ENCODE data around the gene CARNS1.

Gene CARNS1

DNA sequence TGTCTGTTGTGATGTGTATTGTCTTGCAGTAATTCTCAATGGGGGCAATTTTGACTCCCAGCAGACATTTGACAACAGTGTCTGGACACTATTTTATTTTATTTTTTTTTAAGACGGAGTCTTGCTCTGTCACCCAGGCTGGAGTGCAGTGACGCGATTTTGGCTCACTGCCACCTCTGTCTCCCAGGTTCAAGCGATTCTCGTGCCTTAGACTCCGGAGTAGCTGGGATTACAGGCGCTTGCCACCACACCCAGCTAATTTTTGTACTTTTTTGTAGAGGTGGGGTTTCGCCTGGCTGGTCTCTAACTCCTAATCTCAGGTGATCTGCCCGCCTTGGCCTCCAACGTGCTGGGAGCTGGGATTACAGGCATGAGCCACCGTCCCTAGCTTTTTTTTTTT, 14.2 kb downstream of the CARNS1 start:
- DNase-seq, result no peak

DNA sequence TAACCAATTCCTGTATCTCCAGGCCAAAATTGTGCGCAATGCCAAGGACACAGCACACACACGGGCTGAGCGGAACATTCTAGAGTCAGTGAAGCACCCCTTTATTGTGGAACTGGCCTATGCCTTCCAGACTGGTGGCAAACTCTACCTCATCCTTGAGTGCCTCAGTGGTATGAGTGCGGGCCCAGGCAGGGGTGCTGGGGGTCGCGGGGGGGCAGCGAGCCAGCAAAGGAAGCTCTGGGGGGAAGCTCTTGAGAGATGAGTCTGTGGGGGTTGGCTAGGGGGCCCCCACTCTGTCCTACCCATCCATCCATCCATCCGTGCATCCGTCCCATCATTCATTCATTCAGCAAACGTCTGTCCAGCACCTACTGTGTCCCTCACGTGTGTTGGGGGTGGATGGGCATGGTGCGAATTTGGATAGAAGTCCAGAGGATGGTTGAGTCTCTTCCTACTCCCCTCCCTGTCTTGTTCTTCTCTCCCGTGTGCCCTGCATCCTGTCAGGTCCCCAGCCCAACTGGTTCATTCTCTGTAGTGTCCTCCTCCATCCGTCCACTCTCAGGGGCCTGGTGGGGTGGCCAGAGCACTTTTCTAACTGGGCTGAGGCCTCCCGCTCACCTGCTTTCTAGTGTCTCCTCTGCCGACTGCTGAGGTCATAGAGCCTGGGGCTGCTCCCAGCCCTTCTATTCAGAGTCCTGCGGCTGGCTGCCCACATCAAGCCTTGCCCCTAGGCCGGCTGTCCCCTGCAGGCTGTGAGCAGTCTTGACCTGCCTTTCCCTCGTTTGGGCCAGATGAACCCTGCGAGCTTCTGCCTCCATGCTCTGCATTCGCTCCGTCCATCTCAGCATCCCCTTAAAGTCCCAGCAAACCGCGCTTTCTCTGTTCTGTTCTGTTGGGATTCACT, 16.1 kb downstream of the CARNS1 start:
- DNase-seq, result no peak

DNA sequence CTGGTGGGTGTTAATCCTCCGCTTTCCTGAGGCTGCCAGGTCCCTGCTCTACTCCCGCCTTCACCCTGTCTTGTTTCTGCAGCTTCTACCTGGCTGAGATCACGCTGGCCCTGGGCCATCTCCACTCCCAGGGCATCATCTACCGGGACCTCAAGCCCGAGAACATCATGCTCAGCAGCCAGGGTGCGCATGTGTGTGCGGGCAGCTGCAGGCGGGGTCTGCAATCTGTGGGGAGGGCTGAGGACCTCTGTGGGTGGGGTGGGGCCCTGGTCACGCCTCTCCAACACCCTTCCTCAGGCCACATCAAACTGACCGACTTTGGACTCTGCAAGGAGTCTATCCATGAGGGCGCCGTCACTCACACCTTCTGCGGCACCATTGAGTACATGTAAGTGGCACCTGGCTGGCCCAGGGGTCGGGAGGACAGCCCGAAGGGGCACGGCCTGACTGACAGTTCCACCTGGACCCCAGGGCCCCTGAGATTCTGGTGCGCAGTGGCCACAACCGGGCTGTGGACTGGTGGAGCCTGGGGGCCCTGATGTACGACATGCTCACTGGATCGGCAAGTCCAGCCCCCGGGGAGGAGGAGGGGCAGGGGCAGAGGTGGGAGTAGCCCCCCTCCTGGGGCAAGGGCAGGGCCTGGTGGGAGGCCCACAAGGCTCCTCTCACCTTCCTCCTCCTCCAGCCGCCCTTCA, 17.3 kb downstream of the CARNS1 start:
- peak in 1 of 2 experiments; percentile 25 for DNase-seq

DNA sequence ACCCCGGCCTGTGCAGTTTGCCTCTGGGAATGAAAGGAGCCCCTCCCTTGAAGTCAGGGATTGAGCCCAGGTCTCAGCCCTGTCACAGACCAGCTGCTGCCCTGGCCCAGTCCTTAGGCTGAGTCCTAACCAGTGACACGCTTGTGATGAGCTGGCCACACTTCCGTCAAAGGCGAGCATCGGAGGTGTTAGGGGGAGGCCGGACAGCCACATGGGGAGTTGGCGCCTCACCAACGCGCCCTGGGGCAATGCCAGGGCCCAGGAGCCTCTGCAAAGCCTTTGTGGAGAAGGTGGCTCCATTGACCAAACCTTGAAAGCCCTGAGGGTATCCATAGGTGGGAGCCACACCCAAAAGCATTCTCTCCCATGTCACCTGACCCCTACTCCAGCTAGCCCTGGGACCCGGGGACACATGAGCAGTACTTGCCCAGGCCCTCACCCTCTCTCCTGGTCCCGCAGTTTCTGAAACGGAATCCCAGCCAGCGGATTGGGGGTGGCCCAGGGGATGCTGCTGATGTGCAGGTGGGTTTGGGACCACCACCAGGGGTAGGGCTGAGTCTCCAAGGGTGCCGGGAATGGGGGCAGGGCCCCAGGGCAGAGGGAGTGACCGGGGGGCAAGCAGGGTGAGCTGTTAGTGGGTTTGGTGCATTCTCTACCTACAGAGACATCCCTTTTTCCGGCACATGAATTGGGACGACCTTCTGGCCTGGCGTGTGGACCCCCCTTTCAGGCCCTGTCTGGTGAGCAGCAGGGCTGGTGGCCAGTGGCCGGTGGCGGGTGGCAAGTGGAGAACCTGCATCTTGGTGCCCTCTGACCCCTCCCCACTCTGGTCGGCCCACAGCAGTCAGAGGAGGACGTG, 18.3 kb downstream of the CARNS1 start:
- peak; percentile 47 to 54 for DNase-seq

DNA sequence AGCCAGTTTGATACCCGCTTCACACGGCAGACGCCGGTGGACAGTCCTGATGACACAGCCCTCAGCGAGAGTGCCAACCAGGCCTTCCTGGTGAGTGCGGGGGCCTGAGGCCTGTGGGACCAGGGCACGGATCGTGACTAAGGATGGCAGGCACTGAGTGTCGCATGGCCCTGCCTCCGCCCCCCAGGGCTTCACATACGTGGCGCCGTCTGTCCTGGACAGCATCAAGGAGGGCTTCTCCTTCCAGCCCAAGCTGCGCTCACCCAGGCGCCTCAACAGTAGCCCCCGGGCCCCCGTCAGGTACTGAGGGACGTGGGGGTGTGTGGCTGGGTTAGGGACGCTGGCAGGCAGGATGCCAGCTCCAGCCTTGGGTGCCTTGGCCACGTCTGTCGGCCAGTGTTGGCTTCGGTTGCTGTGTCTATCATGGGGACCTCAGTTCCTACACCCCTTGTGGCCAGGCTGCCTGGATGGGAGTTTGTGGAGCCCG, 19.0 kb downstream of the CARNS1 start:
- DNase-seq, result peak; percentile 63 to 68

DNA sequence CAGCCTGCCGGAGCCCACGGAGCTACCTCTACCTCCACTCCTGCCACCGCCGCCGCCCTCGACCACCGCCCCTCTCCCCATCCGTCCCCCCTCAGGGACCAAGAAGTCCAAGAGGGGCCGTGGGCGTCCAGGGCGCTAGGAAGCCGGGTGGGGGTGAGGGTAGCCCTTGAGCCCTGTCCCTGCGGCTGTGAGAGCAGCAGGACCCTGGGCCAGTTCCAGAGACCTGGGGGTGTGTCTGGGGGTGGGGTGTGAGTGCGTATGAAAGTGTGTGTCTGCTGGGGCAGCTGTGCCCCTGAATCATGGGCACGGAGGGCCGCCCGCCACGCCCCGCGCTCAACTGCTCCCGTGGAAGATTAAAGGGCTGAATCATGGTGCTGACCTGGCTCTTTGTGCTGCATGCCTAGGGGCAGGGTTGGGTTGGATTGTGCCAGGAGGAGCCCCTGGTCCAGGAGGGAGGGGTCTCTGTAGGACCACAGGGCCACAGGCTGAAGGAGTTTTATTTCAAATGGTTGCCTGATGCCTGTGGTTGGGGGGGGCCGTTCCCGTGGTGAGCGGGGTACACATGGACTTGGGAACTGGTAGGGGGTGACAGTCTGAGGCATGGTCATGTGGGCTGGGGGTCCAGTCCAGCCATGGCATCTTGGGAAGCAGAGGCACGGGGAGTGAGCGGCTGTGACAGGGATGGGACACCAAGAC, 19.7 kb downstream of the CARNS1 start:
- DNase-seq, result peak; percentile 60 to 66

DNA sequence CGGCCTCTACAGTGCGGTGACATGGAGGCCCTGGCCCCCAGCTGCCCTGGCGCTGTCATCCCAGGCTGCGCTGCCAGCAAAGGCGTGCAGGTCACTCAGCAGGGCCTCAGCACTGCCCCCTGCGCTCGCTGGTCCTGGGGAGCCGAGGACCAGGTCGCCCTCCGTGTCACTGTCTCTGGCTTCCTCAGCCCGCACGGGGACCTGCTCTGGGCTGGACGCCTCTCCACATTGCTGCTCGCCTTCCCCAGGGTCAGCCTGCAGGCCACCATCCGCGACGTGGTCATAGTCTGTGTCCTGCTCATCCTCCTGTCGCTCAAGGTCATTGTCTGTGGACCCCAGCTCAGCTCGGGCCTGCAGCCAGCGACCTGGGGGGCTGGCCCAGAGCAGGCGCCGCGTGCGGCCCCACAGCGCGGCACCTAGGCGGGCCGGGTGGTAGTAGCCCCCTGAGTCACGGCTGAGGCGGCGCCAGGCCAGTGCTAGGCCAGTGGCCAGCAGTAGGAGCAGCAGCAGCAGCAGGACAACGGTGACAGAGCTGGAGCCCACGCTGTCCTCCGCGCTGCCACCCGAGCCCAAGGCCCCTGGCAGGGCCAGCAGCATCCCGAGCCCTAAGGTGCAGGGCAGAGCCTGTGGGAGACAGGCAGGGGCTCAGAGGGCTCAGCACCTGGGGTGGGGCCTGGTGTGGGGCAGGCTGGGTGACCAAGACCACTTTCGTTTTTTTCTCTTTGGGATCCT, 20.4 kb downstream of the CARNS1 start:
- peak in 1 of 2 experiments; percentile 42 for DNase-seq

DNA sequence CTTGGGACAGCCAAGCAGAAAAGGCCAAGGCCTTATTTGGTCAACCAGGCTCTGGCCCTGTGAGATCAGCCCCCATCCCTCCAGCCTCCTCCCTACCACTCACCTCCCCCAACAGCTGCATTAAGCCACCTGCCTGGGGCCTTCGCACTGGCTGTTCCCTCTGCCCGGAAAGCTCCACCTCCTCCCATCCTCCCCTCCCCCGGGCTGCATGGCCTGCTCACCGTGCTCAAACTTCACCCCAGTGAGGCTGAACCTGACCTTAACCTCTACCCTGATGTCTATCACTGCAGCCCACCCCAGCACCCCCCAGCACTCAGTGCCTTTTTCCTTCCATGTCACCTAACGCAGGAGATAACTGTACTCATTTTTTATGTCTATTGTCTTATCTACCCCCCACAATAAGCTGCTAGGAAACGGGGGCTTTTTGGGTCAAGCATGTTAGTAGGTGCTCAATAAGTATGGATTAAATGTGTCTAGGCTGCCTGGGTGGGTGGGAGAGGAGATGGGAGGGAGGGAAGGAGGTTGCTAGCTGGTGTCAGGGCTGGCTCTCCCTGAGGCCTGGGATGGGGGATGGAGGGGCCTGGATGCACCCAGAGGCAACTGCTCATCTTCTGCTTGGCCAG, 21.1 kb downstream of the CARNS1 start:
- peak; percentile 86 for DNase-seq

DNA sequence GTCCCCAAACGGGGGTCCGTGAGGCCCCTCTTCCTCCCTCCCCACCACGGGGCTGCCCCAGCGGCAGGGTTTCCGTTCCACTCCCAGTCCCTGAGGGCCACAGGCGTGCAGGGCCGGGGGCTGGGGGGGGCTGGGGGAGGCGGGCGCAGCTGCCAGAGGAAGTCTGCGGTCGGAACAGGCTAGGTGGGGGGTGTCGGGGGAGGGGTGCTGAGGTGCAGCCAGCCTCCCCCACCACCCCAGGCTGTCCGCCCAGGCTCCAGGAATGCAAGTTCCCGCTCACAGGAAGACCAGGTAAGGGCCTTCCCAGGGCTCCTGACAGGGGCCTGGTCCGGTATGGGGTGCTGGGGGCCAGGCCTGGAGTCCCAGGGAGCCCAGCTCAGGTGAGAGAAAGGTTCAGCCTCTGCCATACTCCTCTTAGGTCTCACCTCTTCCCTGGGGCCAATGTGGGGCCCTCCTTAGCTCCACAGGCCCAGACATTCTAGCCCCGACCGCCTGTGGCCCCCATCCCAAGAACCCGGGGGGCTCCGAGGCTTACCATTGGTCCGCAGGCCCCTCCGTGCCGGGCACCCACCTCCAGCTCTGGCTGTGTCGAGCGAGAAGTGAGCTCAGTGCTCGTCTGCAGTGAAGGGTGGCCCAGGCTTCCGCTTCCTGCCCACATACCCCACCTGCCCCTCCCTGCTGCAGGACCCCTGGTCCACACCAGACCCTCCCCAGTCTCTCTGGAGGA, 21.8 kb downstream of the CARNS1 start, which contains the start of gene PTPRCAP:
PTPRCAP (minus strand) TSS at position 601 of the 727 bp plus-strand sequence; CDS start at position 538, 63 bp downstream.
- peak; percentile 78 to 79 for DNase-seq

DNA sequence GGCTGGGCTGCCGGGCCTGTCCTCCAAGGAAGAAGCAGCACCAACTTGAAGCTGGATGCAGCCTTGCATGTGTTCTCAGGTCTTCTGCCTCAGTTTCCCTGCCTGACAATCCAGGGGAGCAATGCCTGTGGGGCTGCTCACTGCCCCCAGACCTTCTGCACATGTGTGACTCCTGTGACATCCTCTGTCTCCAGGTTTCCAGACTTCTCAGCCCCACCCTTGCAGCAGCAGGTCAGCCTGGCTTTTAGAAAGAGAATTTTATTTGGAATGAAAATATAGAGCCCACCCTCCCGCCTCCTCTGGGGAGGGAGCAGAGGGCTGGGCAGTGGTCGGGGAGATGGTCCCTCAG, 22.3 kb downstream of the CARNS1 start:
- DNase-seq, result no peak

DNA sequence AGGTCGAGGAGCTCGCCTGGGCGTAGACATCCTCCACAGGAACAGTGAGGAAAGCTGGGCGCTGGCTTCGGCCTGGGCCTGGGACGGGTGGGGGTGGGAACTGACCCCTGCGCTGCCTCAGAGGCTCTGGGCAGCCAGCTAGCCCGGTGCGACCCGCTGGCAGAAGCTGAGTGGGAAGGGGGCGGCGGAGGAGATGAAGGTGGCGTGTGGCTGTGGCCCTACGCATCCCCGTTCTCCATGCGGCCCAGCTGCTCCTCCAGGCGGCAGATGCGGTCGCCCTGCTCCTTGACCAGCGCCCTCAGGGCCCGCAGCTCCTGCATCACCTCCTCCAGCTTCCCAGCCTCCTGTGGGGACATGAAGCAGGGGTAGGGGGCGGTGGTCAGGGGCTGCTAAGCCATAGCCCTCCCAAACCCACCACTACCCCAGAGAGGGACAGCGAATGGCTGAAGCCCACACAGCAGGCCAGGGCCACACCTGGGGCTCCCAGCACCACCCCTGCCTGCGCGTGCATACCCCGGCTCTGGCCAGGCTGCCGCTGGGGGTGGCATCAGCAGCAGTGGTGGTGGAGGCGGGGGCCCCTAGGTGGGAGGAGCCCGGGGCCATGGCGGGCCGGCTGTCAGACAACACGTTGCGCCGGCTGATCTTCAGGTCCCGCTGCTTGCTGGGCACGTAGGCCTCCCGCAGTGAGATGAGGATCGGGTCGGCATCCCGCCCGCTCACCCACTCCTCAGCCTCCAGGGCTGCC, 22.9 kb downstream of the CARNS1 start:
- peak; percentile 85 to 90 for DNase-seq

DNA sequence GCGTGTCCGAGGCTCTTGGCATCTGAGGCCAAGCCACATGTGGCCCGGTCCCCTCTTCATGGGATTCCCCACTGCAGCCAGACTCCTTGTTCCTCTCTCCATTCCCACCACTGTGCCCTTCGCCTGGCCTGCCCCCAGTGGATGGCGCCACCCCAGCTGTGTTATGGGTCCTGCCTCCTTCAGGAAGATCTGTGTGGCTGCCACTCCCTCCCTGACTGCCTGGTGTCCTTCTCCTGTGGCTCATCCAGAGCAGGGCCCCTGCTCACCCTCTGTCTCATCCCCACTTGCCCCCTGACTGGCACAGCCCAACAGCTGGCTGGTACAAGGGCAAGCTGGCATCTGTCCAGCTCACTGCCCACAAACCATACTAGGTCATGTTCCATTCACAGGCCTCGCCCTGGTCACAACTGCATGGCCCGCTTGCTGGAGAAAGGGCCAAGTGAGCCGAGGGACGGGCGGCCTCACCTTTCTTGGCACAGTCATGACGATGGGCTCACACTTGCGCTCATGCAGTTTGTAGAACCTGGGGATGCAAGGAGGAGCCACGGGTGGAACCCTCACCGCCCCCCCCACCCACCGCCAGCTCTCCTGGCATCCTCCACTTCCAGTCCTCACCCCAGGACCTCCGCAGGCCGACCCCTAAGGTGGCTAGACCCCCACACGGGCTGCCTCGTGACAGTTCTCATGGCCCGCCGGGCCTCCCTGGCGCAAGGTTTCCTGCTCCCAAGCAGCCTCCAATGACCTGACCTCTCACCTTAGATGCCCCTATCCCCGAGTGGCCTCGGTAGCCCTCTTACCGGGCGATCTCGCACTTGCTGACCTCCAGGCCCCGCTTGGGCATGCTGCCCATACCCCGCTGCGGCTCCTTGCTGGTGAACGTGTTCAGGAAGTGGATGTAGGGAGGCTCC, 24.1 kb downstream of the CARNS1 start:
- DNase-seq, result peak; percentile 68 to 74

DNA sequence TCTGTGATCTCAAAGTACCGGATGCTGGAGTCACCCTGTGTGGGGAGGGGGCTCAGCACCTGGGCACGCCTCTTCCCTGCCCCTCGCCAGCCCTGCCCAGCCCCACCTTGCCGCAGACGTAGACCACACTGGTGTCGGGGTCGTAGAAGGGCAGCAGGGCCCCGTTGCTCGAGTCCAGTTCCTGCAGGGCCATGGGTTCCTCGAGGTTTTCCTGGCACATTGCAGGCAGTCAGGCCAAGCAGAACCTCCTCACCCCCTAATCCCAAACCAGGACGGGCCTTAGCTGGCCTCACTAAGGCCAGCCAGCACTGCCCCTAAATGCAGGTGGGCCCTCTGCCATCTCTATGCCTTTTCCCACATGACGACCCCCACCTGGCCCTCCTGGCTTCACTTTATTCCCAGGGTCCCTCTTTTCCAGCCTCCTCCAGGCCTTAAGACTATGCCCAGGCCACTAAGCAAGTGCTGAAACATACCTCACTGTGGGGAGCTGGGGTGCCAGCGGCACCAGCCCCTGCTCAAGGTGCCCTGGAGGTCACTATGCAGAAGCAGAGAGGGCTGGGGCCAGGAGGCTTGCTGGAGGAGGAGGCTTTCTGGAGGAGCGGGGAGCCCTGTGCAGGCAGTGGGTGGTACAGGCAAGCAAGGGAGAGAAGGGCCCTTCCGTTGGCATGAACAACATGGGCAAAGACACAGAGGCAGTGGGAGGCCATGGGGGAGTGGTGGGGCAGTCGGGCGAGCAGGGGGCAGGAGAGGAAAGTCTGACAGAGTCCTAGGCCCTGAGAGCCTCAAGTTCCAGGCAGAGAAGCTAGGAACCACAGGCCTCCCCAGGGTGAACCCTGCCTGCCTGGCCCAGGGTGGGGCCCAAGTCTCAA, 25.0 kb downstream of the CARNS1 start:
- DNase-seq, result peak; percentile 41 to 49

DNA sequence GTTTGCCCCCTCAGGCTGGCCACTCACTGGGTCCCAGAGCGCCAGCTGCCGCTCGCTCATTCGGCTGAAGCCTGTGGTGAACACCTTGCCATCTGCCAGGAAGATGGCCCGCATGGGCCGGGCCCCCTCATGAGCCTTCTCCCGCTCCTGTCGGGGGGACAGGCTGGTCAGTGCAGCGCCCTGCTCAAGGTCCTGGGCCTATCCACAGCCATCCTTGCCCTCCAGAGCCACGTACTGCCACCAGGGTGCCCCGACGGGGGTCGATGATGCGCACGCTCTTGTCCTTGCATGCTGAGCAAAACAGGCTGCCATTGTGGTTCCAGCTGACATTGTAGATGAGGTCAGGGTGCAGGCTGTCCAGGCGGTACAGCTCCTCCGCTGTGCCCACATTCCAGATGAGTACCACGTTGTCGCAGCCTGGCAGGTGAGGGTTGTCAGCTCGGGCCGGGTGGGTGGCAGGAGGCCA, 25.7 kb downstream of the CARNS1 start:
- peak in 1 of 2 experiments; percentile 41 for DNase-seq

DNA sequence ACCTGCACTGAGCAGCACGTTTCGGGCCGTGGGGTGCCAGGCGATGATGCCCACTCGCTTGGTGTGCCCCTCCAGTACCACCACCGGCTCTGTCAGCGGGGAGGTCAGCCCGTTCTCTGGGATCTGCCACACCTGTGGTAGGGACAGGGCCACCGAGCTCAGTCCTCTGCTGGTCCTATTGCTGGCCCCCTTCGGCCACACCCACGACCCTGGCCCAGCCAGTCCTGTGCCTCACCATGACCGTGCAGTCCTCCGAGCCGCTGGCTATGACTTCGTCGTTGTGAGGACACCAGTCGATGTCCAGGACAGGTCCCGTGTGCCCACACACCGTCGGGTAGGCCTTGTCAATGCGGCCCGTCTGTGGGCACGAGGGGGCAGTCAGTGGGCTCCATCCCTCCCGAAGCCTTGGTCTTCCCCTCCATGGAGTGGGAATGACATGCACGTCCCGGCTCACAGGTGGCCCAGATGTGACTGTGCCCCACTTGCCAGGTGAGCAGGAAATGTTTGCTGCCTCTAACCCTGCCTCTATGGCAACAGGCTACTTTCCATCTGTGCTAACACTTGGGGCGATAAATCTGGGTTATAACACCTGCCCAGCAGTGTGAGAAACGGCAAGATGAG, 26.4 kb downstream of the CARNS1 start:
- peak in 1 of 2 experiments; percentile 33 for DNase-seq

DNA sequence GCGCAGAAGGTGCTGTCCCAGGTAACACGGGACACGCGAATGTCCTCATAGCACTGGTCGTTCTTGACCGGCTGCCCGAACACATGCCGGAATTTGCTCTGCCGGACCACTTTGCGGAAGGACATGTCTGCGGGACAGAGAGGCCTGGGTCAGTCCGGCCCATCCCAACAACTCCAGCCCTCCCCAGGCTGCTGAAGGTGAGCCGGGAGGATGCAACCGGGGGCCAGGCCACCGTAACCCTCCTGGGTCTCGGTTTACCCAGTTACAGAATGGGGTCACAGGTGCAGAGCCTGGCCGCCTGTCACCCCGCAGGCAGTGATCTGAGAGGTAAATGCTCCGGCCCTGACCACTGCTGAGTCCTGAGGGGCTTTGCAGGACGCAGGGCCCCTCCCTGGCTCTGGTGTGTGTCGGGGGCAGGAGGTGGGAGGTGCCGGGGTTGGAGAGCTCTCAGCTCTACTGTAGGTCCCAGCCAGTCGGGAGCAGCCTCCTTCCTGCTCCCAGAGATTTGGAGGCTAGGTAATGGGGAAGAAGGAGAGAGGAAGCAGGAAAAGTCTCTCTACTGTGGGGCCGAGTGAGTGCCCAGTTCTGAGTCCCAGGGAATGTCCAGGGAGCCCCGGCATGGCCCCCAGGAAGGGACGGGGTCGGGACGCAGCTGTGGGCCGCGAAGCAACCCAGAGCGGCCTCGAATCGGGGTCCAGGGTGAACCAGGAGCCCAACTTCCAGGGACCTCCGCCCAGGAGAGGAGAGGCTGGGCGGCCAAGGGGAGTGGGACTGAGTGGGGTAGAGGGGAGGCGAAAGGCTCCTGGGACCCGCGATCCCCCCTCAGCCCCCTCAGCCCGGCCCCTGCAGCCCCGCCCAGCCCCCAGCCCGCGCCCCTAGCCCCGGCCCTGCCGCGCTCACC, 27.3 kb downstream of the CARNS1 start:
- DNase-seq, result peak in 1 of 2 experiments; percentile 26
